Adrenal gland (tissue), 5 donors: ENCODE results near the gene TMEM235.

ENCODE experiments used
- POLR2A ChIP-seq, 2 donors: fragments of 450-650 bp; IDR thresholded peaks; one replicate each; pipeline ENCODE4 v1.6.1; 2017; ENCODE audit warnings: antibody characterized with exemption in 2 of 2, mild to moderate bottlenecking in 2 of 2, moderate library complexity in 1 of 2
- TF ChIP-seq, protein P1 (sequence below), 6 experiments: fragments of 450-650 bp in 4 of 6; fragments of 200-600 bp in 2 of 6; sonication (generic) in 1 of 6; IDR thresholded peaks; 1 replicate in 5 of 6; 2 replicates in 1 of 6; pipeline versions ENCODE4 v1.5.1 to v1.8.0; 2016 to 2021; ENCODE audit warnings: antibody characterized with exemption in 6 of 6, mild to moderate bottlenecking in 2 of 6, moderate library complexity in 1 of 6
- donor health status: DM: no; HTN: no; CAD: no.

DNA sequence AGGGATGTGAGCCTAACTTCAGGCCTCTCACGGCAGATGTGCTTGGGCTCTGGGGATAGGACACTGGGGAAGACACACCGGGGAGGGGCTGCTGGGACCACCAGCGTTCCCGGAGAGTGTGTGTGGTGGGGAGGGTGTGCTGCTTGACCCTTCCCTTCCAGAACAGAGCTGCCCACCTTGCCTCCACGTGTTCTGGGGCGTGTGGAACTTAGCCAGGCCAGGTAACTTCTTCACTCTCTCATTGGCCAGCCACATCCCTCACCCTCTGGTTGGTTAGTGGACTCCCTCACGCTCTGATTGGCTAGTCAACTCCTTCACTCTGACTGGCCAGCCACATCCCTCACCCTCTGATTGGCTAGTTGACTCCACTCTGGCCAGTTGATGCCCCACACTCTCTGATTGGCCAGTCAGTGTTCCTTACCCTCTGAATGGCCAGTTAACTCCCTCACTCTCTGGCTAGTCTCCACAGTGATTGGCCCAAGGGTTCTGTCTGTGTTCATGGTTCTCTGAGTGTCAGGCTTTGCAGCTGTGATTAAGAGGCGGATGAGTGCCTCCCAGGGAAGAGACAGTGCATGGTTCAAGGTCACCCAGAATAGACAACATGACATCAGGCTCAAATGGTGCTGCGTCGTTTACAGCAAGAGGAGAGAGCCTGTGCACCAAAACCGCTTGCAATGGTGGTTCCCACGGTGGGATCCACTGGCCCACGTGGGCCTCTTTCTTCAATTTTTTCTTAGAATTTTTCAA lies 10.0 kb downstream of the TMEM235 start:
- TF ChIP-seq, protein P1, sequence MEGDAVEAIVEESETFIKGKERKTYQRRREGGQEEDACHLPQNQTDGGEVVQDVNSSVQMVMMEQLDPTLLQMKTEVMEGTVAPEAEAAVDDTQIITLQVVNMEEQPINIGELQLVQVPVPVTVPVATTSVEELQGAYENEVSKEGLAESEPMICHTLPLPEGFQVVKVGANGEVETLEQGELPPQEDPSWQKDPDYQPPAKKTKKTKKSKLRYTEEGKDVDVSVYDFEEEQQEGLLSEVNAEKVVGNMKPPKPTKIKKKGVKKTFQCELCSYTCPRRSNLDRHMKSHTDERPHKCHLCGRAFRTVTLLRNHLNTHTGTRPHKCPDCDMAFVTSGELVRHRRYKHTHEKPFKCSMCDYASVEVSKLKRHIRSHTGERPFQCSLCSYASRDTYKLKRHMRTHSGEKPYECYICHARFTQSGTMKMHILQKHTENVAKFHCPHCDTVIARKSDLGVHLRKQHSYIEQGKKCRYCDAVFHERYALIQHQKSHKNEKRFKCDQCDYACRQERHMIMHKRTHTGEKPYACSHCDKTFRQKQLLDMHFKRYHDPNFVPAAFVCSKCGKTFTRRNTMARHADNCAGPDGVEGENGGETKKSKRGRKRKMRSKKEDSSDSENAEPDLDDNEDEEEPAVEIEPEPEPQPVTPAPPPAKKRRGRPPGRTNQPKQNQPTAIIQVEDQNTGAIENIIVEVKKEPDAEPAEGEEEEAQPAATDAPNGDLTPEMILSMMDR (IDR thresholded peaks at IDR 0.05): no peak
- no peak for TF ChIP-seq POLR2A (IDR thresholded peaks at IDR 0.05)
